ENCODE results near the gene COL8A2. TPM values are rescaled to one million over a fixed set of nuclear protein-coding genes. Genes with fewer than 3 reads are reported as not detected.
A peak's percentile ranks its signal among the peaks of the same experiment; 100 is the strongest.

COL8A2 gene
- total RNA-seq, 4 donors from 2014 or later, result 0.61 to 1.6 (median 0.81) TPM

GRCh38 chr1:36157973-36158826 is 33.2 kb upstream of the COL8A2 start:
- ATAC-seq, result no peak
- peak overlapping the region; percentile 96 to 100 (median 99) for H3K27ac ChIP-seq
- H3K4me1 ChIP-seq, result peaks cover 65 to 67% of the 10 kb centered on the region in 2 donors
- peak overlapping the region; percentile 77 to 99 (median 91) for H3K4me3 ChIP-seq
- no peak for DNase-seq
- in situ Hi-C loops (cut with MboI; ENCODE audit: low sequenced_read_pairs in 4 of 4) (loop anchor here in 1 of 4 donors (10.0 kb wide), 1 partner anchor 127 kb away; no protein-coding TSS in a partner anchor), intact Hi-C loops (cut with DNase I; ENCODE audit: low total_unique reads) (no loop called here)
- no peaks in the 10 kb centered on the region for H3K27me3 ChIP-seq
- no peak for TF ChIP-seq CTCF (IDR thresholded peaks at IDR 0.05 in 4 of 5, conservative IDR thresholded peaks at IDR 0.05 in 1 of 5)
- peak; percentile 21 to 23 for TF ChIP-seq POLR2A (IDR thresholded peaks at IDR 0.05)
- H3K9me3 ChIP-seq, result no peaks in the 10 kb centered on the region
- H3K36me3 ChIP-seq, result no peaks in the 10 kb centered on the region

GRCh38 chr1:36157115-36157903 is 32.3 kb upstream of the COL8A2 start:
- intact Hi-C loops (cut with DNase I; ENCODE audit: low total_unique reads), result no loop called here
- Histone ChIP-seq H3K27me3 (no peaks in the 10 kb centered on the region), H3K4me1 (peaks cover 59 to 65% of the 10 kb centered on the region in 2 donors), H3K4me3 (peak overlapping the region; percentile 77 to 99 (median 91)), H3K9me3 (no peaks in the 10 kb centered on the region), H3K27ac (peak overlapping the region; percentile 96 to 100 (median 99)), H3K36me3 (no peaks in the 10 kb centered on the region)
- TF ChIP-seq CTCF (IDR thresholded peaks at IDR 0.05 in 4 of 5, conservative IDR thresholded peaks at IDR 0.05 in 1 of 5), result no peak
- TF ChIP-seq POLR2A (IDR thresholded peaks at IDR 0.05), result no peak
- ATAC-seq (no peak), DNase-seq (no peak)
- in situ Hi-C loops (cut with MboI; ENCODE audit: low sequenced_read_pairs in 4 of 4), result loop anchor here in 1 of 4 donors (10.0 kb wide), 1 partner anchor 127 kb away; no protein-coding TSS in a partner anchor

GRCh38 chr1:36156329-36157114 is 31.5 kb upstream of the COL8A2 start:
- Histone ChIP-seq H3K9me3 (no peaks in the 10 kb centered on the region), H3K36me3 (no peaks in the 10 kb centered on the region), H3K27me3 (no peaks in the 10 kb centered on the region), H3K4me1 (peaks cover 56 to 65% of the 10 kb centered on the region in 2 donors), H3K27ac (peak overlapping the region; percentile 96 to 100 (median 99)), H3K4me3 (peak overlapping the region; percentile 77 to 99 (median 91))
- in situ Hi-C loops (cut with MboI; ENCODE audit: low sequenced_read_pairs in 4 of 4) (loop anchor here in 1 of 4 donors (10.0 kb wide), 1 partner anchor 128 kb away; no protein-coding TSS in a partner anchor), intact Hi-C loops (cut with DNase I; ENCODE audit: low total_unique reads) (no loop called here)
- TF ChIP-seq CTCF (IDR thresholded peaks at IDR 0.05 in 4 of 5, conservative IDR thresholded peaks at IDR 0.05 in 1 of 5) (peak in 1 of 5 experiments; percentile 13), POLR2A (IDR thresholded peaks at IDR 0.05) (no peak)
- DNase-seq, result peak in 1 of 2 donors; percentile 68
- ATAC-seq, result peak; percentile 35 to 45
